ENCODE measurements around the gene CLECL1.
"Not testable (repeated sequence)": the region's sequence is repeated elsewhere in the genome, so short reads cannot be mapped to it uniquely, and the experiment has no call there.

CLECL1 gene

GRCh38 chr12:9694241-9694640, 38.7 kb downstream of the CLECL1 start:
- DNase-seq (ENCODE audit: low spot score): no peak

GRCh38 chr12:9692909-9693308, 40.0 kb downstream of the CLECL1 start:
- no peak for DNase-seq (ENCODE audit: low spot score)

GRCh38 chr12:9687228-9687627, 45.7 kb downstream of the CLECL1 start:
- no peak for DNase-seq (ENCODE audit: low spot score)

GRCh38 chr12:9685915-9686314, 47.0 kb downstream of the CLECL1 start:
- no peak for DNase-seq (ENCODE audit: low spot score)

- DNase-seq (ENCODE audit: low spot score): not testable (repeated sequence)
These were observed 47.5 kb downstream of the CLECL1 start for GRCh38 chr12:9685366-9685765.

- DNase-seq (ENCODE audit: low spot score): not testable (repeated sequence)
These were observed 49.9 kb downstream of the CLECL1 start for GRCh38 chr12:9682949-9683348.

- not testable (repeated sequence) for DNase-seq (ENCODE audit: low spot score)
These were observed 50.4 kb downstream of the CLECL1 start for GRCh38 chr12:9682508-9682907.

GRCh38 chr12:9674226-9674590, 58.7 kb downstream of the CLECL1 start:
- DNase-seq (ENCODE audit: low spot score): no peak

- DNase-seq (ENCODE audit: low spot score): peak; percentile 78
These were observed 59.3 kb downstream of the CLECL1 start for GRCh38 chr12:9673404-9674225.
